BE2C (cell line): Measurements from ENCODE around the gene UBE3B.

Experiments
- DNase-seq: peaks from one replicate; pipeline ENCODE4 v3.0.0-alpha.2; 2020
- H3K27me3 ChIP-seq: fragments of 250-450 bp; sonication (Bioruptor Pico); 2 replicates; pipeline ENCODE4 v1.5.1; 2020; ENCODE audit warnings: mild to moderate bottlenecking
- H3K36me3 ChIP-seq: fragments of 250-450 bp; sonication (Bioruptor Pico); 2 replicates; pipeline ENCODE4 v1.5.1; 2020; ENCODE audit warnings: mild to moderate bottlenecking
- H3K4me1 ChIP-seq: fragments of 250-450 bp; sonication (Bioruptor Pico); 2 replicates; pipeline ENCODE4 v1.5.1; 2020
- H3K4me3 ChIP-seq: 2 replicates; pipeline ENCODE4 v1.5.1; 2011; ENCODE audit warnings: low read depth, low read length
- H3K9me3 ChIP-seq: fragments of 250-450 bp; sonication (Bioruptor Pico); 2 replicates; pipeline ENCODE4 v1.5.1; 2020
- CTCF ChIP-seq: IDR thresholded peaks from 2 replicates; pipeline ENCODE4 v1.5.1; 2012; ENCODE audit warnings: mild to moderate bottlenecking, low read depth, low read length

Gene UBE3B

GRCh38 chr12:109529691-109530640 lies 52.5 kb downstream of the UBE3B start:
- H3K4me3 ChIP-seq: no peak overlapping the region
- H3K4me1 ChIP-seq: peaks cover 63% of the 10 kb centered on the region
- no peak for DNase-seq
- no peak for TF ChIP-seq CTCF
- no peaks in the 10 kb centered on the region for H3K27me3 ChIP-seq
- H3K9me3 ChIP-seq: no peaks in the 10 kb centered on the region
- no peaks in the 10 kb centered on the region for H3K36me3 ChIP-seq

- TF ChIP-seq CTCF: no peak
- peak; percentile 67 for DNase-seq
- no peaks in the 10 kb centered on the region for H3K9me3 ChIP-seq
- peaks cover 63% of the 10 kb centered on the region for H3K4me1 ChIP-seq
- H3K36me3 ChIP-seq: no peaks in the 10 kb centered on the region
- H3K27me3 ChIP-seq: no peaks in the 10 kb centered on the region
- no peak overlapping the region for H3K4me3 ChIP-seq
Measured at GRCh38 chr12:109531411-109531810, 54.0 kb downstream of the UBE3B start.

- Histone ChIP-seq H3K4me3 (no peak overlapping the region), H3K36me3 (no peaks in the 10 kb centered on the region), H3K4me1 (peaks cover 57% of the 10 kb centered on the region), H3K9me3 (no peaks in the 10 kb centered on the region), H3K27me3 (no peaks in the 10 kb centered on the region)
- DNase-seq: no peak
- TF ChIP-seq CTCF: no peak
Measured at GRCh38 chr12:109532721-109533486, 55.5 kb downstream of the UBE3B start.

- DNase-seq: no peak
- Histone ChIP-seq H3K4me1 (peaks cover 56% of the 10 kb centered on the region), H3K4me3 (no peak overlapping the region), H3K27me3 (no peaks in the 10 kb centered on the region), H3K36me3 (no peaks in the 10 kb centered on the region), H3K9me3 (no peaks in the 10 kb centered on the region)
- TF ChIP-seq CTCF: no peak
Measured at GRCh38 chr12:109533487-109533740, 56.0 kb downstream of the UBE3B start.

- no peak for DNase-seq
- Histone ChIP-seq H3K27me3 (no peaks in the 10 kb centered on the region), H3K4me3 (no peak overlapping the region), H3K4me1 (peaks cover 57% of the 10 kb centered on the region), H3K9me3 (no peaks in the 10 kb centered on the region), H3K36me3 (no peaks in the 10 kb centered on the region)
- TF ChIP-seq CTCF: no peak
Measured at GRCh38 chr12:109534456-109534855, 57.0 kb downstream of the UBE3B start.

- Histone ChIP-seq H3K4me3 (no peak overlapping the region), H3K27me3 (no peaks in the 10 kb centered on the region), H3K36me3 (no peaks in the 10 kb centered on the region), H3K9me3 (no peaks in the 10 kb centered on the region), H3K4me1 (peaks cover 48% of the 10 kb centered on the region)
- no peak for TF ChIP-seq CTCF
- no peak for DNase-seq
Measured at GRCh38 chr12:109535231-109535862, 57.9 kb downstream of the UBE3B start.
